ENCODE data around the gene SDCBP2. TPM values are rescaled to one million over a fixed set of nuclear protein-coding genes. Genes with fewer than 3 reads are reported as not detected.

Gene SDCBP2
- total and polyA plus RNA-seq, 2 of the 4 experiments (the other 2 are of a cell fraction) = 0.54 to 1.3 TPM

DNA sequence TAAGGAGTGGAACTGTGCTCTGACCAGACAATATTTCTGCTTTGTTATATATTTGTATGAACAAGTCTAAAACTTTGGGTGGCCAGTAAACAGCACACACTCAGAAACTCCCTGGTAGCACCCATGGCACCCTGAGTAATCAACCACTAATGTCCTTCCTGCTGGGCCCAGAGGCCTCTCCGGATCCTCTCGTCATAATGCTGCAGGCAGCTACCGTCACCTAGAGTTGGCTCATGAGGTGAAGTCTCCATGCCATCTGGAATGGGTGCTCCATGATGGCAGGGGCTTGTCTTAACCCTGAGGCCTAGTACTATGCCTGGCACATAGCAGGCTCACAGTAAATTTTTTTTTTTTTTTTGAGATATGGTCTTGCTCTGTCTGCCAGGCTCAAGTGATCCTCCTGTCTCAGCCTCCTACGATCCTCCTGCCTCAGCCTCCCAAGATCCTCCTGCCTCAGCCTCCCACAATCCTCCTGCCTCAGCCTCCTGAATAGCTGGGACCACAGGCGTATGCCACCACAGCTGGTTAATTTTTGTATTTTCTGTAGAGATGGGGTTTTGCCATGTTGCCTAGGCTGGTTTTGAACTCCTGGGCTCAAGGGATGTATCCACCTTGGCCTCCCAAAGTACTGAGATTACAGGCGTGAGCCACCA lies 3.0 kb upstream of the SDCBP2 start:
- ChIA-PET POLR2A (ENCODE audit: unreplicated experiment) (no interaction called here), CTCF (no interaction called here)
- BruUV-seq (replicated peaks) = no TSS peak
- TF ChIP-seq CHD1 (IDR thresholded peaks at IDR 0.05; ENCODE audit: low read depth, low read length) = no peak
- H2AK5ac ChIP-seq (ENCODE audit: low read depth, low read length) = no peak overlapping the region
- in situ Hi-C loops (cut with MboI; ENCODE audit: low sequenced_read_pairs) (loop anchor here (25.0 kb wide), 1 partner anchor 505 kb away; no protein-coding TSS in a partner anchor), intact Hi-C loops (cut with micrococcal nuclease) (no loop called here), dilution Hi-C loops (cut with HindIII; ENCODE audit: low sequenced_read_pairs, unreplicated experiment) (no loop called here)
- WGBS, 2 experiments (ENCODE audit: extremely low coverage in 2 of 2, insufficient read length in 1 of 2) = 100% methylated on average over 3 of the region's 6 CpGs; no CpG with 5 or more reads in 1 of the 2 experiments
- H2BK120ac ChIP-seq (ENCODE audit: low read depth, low read length) = no peak overlapping the region
- no peak overlapping the region for H3K23ac ChIP-seq (ENCODE audit: low read depth, low read length)
- no peak overlapping the region for H3K18ac ChIP-seq (ENCODE audit: low read depth, low read length)
- no peak overlapping the region for H4K8ac ChIP-seq (ENCODE audit: low read depth in 2 of 2, low read length in 2 of 2)
- DNase-seq (no peak), ATAC-seq (ENCODE audit: low read depth) (no peak)
- no peak overlapping the region for H2AFZ ChIP-seq (replicated peaks; ENCODE audit: low read length, poor library complexity)
- H3K79me1 ChIP-seq (ENCODE audit: low read depth in 1 of 2, low read length in 2 of 2) = peaks cover 47 to 90% of the 10 kb centered on the region in 2 experiments
- no peak overlapping the region for H2AK9ac ChIP-seq (replicated peaks; ENCODE audit: low read depth, low read length, poor library complexity)
- H3K4me3 ChIP-seq (ENCODE audit: insufficient read depth, low read depth, low read length) = no peak overlapping the region
- no peaks in the 10 kb centered on the region for H3K9me3 ChIP-seq (ENCODE audit: control insufficient read depth, insufficient read depth, low read length)
- H3K9me1 ChIP-seq (ENCODE audit: insufficient read depth, low read length) = peaks cover 44% of the 10 kb centered on the region
- H4K5ac ChIP-seq (ENCODE audit: low read depth, low read length) = no peak overlapping the region
- no peak overlapping the region for H3K4ac ChIP-seq (ENCODE audit: low read depth, low read length)
- H2BK15ac ChIP-seq (ENCODE audit: low read depth, low read length) = no peak overlapping the region
- H4K91ac ChIP-seq (ENCODE audit: insufficient read depth, low read depth, low read length) = no peak overlapping the region
- H4K20me1 ChIP-seq (ENCODE audit: insufficient read depth, low read length) = peaks cover 10% of the 10 kb centered on the region
- no peak overlapping the region for H3K14ac ChIP-seq (replicated peaks; ENCODE audit: low read depth, low read length)
- H3K36me3 ChIP-seq (ENCODE audit: control insufficient read depth, insufficient read depth, low read length) = peaks cover 9% of the 10 kb centered on the region; the same call in 1 of the 2 replicates
- H3K9ac ChIP-seq (ENCODE audit: low read depth, low read length) = no peak overlapping the region
- H3K4me2 ChIP-seq (ENCODE audit: low read depth, low read length) = no peak overlapping the region
- no peaks in the 10 kb centered on the region for H3K27me3 ChIP-seq (ENCODE audit: control insufficient read depth, insufficient read depth, low read length)
- peaks cover 20% of the 10 kb centered on the region for H3K4me1 ChIP-seq (ENCODE audit: control insufficient read depth, insufficient read depth, low read length)
- H2BK5ac ChIP-seq (ENCODE audit: low read depth, low read length, poor library complexity, severe bottlenecking) = no peak overlapping the region
- no peak overlapping the region for H3K56ac ChIP-seq (ENCODE audit: extremely low read depth, insufficient read depth, low read length)
- no peak overlapping the region for H3K27ac ChIP-seq (ENCODE audit: insufficient read depth, low read length)
- no peak overlapping the region for H2BK20ac ChIP-seq (ENCODE audit: low read depth, low read length)

All from IMR-90 (cell line).